Measurements from ENCODE around the gene TTYH2.

DNA sequence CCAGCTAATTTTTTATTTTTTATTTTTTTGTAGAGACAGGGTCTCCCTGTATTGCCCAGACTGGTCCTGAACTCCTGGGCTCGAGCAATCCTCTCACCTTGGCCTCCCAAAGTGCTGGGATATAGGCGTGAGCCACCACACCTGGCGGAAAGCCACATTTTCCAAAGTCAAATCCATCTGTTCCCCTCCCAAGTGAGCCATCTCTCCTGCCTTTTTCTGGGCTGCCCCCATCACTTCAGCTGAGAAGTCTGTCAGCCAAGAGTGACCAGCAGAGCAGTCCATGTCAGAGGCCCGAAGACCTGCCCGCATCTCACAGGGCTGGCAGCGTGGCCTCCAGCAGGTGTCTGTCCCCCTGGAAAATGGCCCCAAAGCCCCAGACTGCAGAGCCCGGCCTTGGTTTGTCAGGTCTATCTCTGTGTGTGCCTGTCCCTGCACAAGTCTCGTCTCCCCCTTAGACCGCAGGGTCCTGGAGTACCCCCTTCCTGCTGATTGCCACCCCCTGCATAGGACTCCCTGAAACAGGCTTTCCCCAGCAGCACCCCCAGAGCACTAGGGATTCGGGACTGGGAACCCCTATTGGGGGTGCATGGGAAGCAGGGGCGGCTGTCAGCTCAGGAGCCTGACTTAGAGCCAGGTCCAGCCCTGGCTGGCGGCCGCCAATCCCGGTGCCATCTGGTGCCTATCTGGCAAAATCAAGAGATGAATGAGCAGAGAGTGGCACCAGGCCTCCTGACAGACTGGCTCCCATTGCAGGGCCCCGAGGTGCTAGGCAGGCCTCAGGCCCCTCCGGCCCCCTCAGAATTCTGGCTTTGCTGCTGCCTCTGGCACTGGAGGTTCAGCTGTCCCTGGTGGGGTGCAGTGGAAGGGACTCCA is 7.8 kb downstream of the TTYH2 start:
- TF ChIP-seq POLR2A (IDR thresholded peaks at IDR 0.05) (no peak), EP300 (IDR thresholded peaks at IDR 0.05) (no peak), CTCF (IDR thresholded peaks at IDR 0.05) (no peak)

All from sigmoid colon (tissue), 4 donors.